Stimulated activated CD8-positive, alpha-beta memory T cell treated with anti-CD3 and anti-CD28 coated beads, Interleukin-12 subunit alpha, Interleukin-12 subunit beta, amount 100 ng/mL, for 4 hours (primary cell): Measurements from ENCODE around the gene DXO.
"Not testable (repeated sequence)": the region's sequence is repeated elsewhere in the genome, so short reads cannot be mapped to it uniquely, and the experiment has no call there.

Source experiments
- DNase-seq: peaks from one replicate; pipeline ENCODE4 v3.0.0-alpha.2; 2020; ENCODE audit warnings: low read depth

The DXO gene

GRCh38 chr6:31956796-31957195, 15.1 kb downstream of the DXO start:
- no peak for DNase-seq

GRCh38 chr6:31954511-31954910, 17.4 kb downstream of the DXO start:
- no peak for DNase-seq

GRCh38 chr6:31952890-31953289, 19.0 kb downstream of the DXO start:
- DNase-seq: no peak

- no peak for DNase-seq
These were observed 19.7 kb downstream of the DXO start for GRCh38 chr6:31952140-31952805.

- no peak for DNase-seq
These were observed 21.9 kb downstream of the DXO start for GRCh38 chr6:31949926-31950548.

GRCh38 chr6:31948753-31949413, 23.1 kb downstream of the DXO start:
- no peak for DNase-seq

- DNase-seq: no peak
These were observed 23.6 kb downstream of the DXO start for GRCh38 chr6:31948306-31948705.

- DNase-seq: no peak
These were observed 24.1 kb downstream of the DXO start for GRCh38 chr6:31947864-31948263.

GRCh38 chr6:31947070-31947675, 24.8 kb downstream of the DXO start:
- DNase-seq: no peak

GRCh38 chr6:31946370-31946885, 25.5 kb downstream of the DXO start:
- DNase-seq: no peak

- no peak for DNase-seq
These were observed 26.2 kb downstream of the DXO start, which contains the start of gene CFB for GRCh38 chr6:31945507-31946369. Gene CFB, plus strand, starts transcription at chr6:31946095. Its CDS starts 127 bp downstream, at chr6:31946222.

GRCh38 chr6:31945154-31945506, 26.8 kb downstream of the DXO start:
- DNase-seq: no peak

GRCh38 chr6:31943742-31944141, 28.2 kb downstream of the DXO start:
- no peak for DNase-seq

GRCh38 chr6:31940256-31940664, 31.7 kb downstream of the DXO start:
- DNase-seq: no peak

GRCh38 chr6:31935823-31936222, 36.1 kb downstream of the DXO start:
- DNase-seq: no peak

GRCh38 chr6:31935021-31935420, 36.9 kb downstream of the DXO start:
- no peak for DNase-seq

GRCh38 chr6:31933537-31933936, 38.4 kb downstream of the DXO start:
- no peak for DNase-seq

GRCh38 chr6:31932137-31932536, 39.8 kb downstream of the DXO start:
- not testable (repeated sequence) for DNase-seq

GRCh38 chr6:31930962-31931361, 41.0 kb downstream of the DXO start:
- no peak for DNase-seq

- no peak for DNase-seq
These were observed 43.3 kb downstream of the DXO start for GRCh38 chr6:31928672-31928939.

- no peak for DNase-seq
These were observed 43.9 kb downstream of the DXO start for GRCh38 chr6:31927863-31928671.
